NCI-H524 (cell line): ENCODE data around the gene TLR8.

ENCODE experiments used
- DNase-seq, 2 experiments: peaks; one replicate each; lab custom pipeline; 2025; lab: John Stamatoyannopoulos, UW

Gene TLR8

GRCh38 chrX:12906046-12906761, at the start of gene TLR8:
Gene TLR8, plus strand, starts transcription at chrX:12906620. Its CDS starts 87 bp downstream, at chrX:12906707.
- no peak for DNase-seq

GRCh38 chrX:12865359-12865758, 41.1 kb upstream of the TLR8 start:
- no peak for DNase-seq

- DNase-seq, result no peak
Observed at GRCh38 chrX:12866451-12867377, 39.7 kb upstream of the TLR8 start, which contains the start of gene TLR7. Gene TLR7, plus strand, starts transcription at chrX:12867072. Its CDS starts 507 bp downstream, at chrX:12867579.

GRCh38 chrX:12867685-12868084, 38.7 kb upstream of the TLR8 start:
- no peak for DNase-seq

- no peak for DNase-seq
Observed at GRCh38 chrX:12868747-12869146, 37.7 kb upstream of the TLR8 start.

GRCh38 chrX:12871257-12871656, 35.2 kb upstream of the TLR8 start:
- no peak for DNase-seq

- no peak for DNase-seq
Observed at GRCh38 chrX:12872741-12873140, 33.7 kb upstream of the TLR8 start.

- DNase-seq, result no peak
Observed at GRCh38 chrX:12874581-12874980, 31.8 kb upstream of the TLR8 start.

- DNase-seq, result no peak
Observed at GRCh38 chrX:12877386-12877785, 29.0 kb upstream of the TLR8 start.

- no peak for DNase-seq
Observed at GRCh38 chrX:12878536-12878935, 27.9 kb upstream of the TLR8 start.

- DNase-seq, result no peak
Observed at GRCh38 chrX:12881914-12882313, 24.5 kb upstream of the TLR8 start.

GRCh38 chrX:12885508-12885907, 20.9 kb upstream of the TLR8 start:
- peak; percentile 11 to 59 for DNase-seq

- no peak for DNase-seq
Observed at GRCh38 chrX:12886545-12886944, 19.9 kb upstream of the TLR8 start.

- DNase-seq, result no peak
Observed at GRCh38 chrX:12887141-12887540, 19.3 kb upstream of the TLR8 start.

- no peak for DNase-seq
Observed at GRCh38 chrX:12887767-12888166, 18.7 kb upstream of the TLR8 start.

- DNase-seq, result no peak
Observed at GRCh38 chrX:12890467-12890866, 16.0 kb upstream of the TLR8 start.

GRCh38 chrX:12891171-12891570, 15.2 kb upstream of the TLR8 start:
- no peak for DNase-seq

- DNase-seq, result no peak
Observed at GRCh38 chrX:12891915-12892506, 14.4 kb upstream of the TLR8 start.

GRCh38 chrX:12892716-12893115, 13.7 kb upstream of the TLR8 start:
- DNase-seq, result no peak

GRCh38 chrX:12894074-12895030, 12.1 kb upstream of the TLR8 start:
- DNase-seq, result peak in 1 of 2 experiments; percentile 66

- DNase-seq, result no peak
Observed at GRCh38 chrX:12895866-12896265, 10.6 kb upstream of the TLR8 start.
